T-helper 9 cell (primary cell): Measurements from ENCODE around the gene FAM193B.

Source experiments
- DNase-seq: peaks from one replicate; pipeline ENCODE4 v3.0.0-alpha.2; 2020

FAM193B gene

GRCh38 chr5:177512736-177513380, 41.5 kb downstream of the FAM193B start:
- DNase-seq = no peak

GRCh38 chr5:177511796-177512675, 42.3 kb downstream of the FAM193B start:
- DNase-seq = no peak

- no peak for DNase-seq
These were observed 43.2 kb downstream of the FAM193B start for GRCh38 chr5:177511181-177511580.

- DNase-seq = no peak
These were observed 43.8 kb downstream of the FAM193B start for GRCh38 chr5:177510567-177511053.

- DNase-seq = no peak
These were observed 44.3 kb downstream of the FAM193B start for GRCh38 chr5:177509991-177510566.

GRCh38 chr5:177509381-177509951, 44.9 kb downstream of the FAM193B start, which contains the start of gene DOK3:
Gene DOK3, minus strand, starts transcription at chr5:177509826. Its CDS starts 286 bp downstream, at chr5:177509540.
- no peak for DNase-seq

- DNase-seq = no peak
These were observed 45.5 kb downstream of the FAM193B start for GRCh38 chr5:177508837-177509236.

GRCh38 chr5:177508221-177508611, 46.1 kb downstream of the FAM193B start:
- DNase-seq = no peak

- no peak for DNase-seq
These were observed 46.7 kb downstream of the FAM193B start for GRCh38 chr5:177507596-177508220.

- DNase-seq = no peak
These were observed 47.2 kb downstream of the FAM193B start for GRCh38 chr5:177507165-177507564.

- no peak for DNase-seq
These were observed 49.3 kb downstream of the FAM193B start for GRCh38 chr5:177505075-177505474.

- no peak for DNase-seq
These were observed 50.0 kb downstream of the FAM193B start for GRCh38 chr5:177504086-177505056.

- DNase-seq = no peak
These were observed 50.8 kb downstream of the FAM193B start for GRCh38 chr5:177503351-177504085.

- no peak for DNase-seq
These were observed 51.5 kb downstream of the FAM193B start for GRCh38 chr5:177502886-177503285.

- DNase-seq = no peak
These were observed 52.3 kb downstream of the FAM193B start for GRCh38 chr5:177501874-177502678.

GRCh38 chr5:177500685-177501522, 53.5 kb downstream of the FAM193B start:
- DNase-seq = peak; percentile 92

- DNase-seq = no peak
These were observed 54.5 kb downstream of the FAM193B start for GRCh38 chr5:177499842-177500241.

GRCh38 chr5:177498013-177498787, 56.2 kb downstream of the FAM193B start:
- DNase-seq = no peak
